PC-9 (cell line): ENCODE results near the gene MAGI2. TPM values are rescaled to one million over a fixed set of nuclear protein-coding genes. Genes with fewer than 3 reads are reported as not detected.
"Not testable (repeated sequence)": the region's sequence is repeated elsewhere in the genome, so short reads cannot be mapped to it uniquely, and the experiment has no call there.

ENCODE experiments used
- BruUV-seq: library from RNA; stranded (reverse); fragments of 400-500 nt; replicated peaks from 2 replicates; lab custom pipeline; 2021; lab: Mats Ljungman, UMichigan
- CTCF ChIA-PET: fragments of 300-600 bp; sonication (Branson Sonifier 250); formaldehyde crosslinking; loops from one replicate; lab custom pipeline; 2022; ENCODE audit warnings: antibody characterized with exemption; lab: Charles Lee
- POLR2A ChIA-PET: fragments of 300-600 bp; sonication (Branson Sonifier 250); formaldehyde crosslinking; loops from one replicate; lab custom pipeline; 2022; ENCODE audit warnings: antibody characterized with exemption; ENCODE audit not compliant: unreplicated experiment; lab: Charles Lee
- DNase-seq, 2 experiments: peaks; one replicate each; pipeline versions ENCODE4 v3.0.0 to v3.0.0-alpha.2; 2015 to 2022; ENCODE audit warnings: mixed read lengths in 1 of 2
- H2AFZ ChIP-seq: fragments of 200-600 bp; sonication (generic); 2 replicates; pipeline ENCODE4 v1.8.1; 2017; ENCODE audit warnings: antibody characterized with exemption
- H3F3A ChIP-seq: fragments of 200-600 bp; sonication (generic); 2 replicates; pipeline ENCODE4 v1.8.1; 2017; ENCODE audit warnings: antibody characterized with exemption, mild to moderate bottlenecking, low read depth; ENCODE audit not compliant: insufficient read depth
- H3K27ac ChIP-seq: fragments of 200-600 bp; sonication (generic); 2 replicates; pipeline ENCODE4 v1.6.1; 2016; ENCODE audit warnings: mixed run types
- H3K27me3 ChIP-seq: fragments of 200-600 bp; sonication (generic); 2 replicates; pipeline ENCODE4 v1.6.1; 2016; ENCODE audit warnings: low read depth, mixed run types; ENCODE audit not compliant: insufficient read depth
- H3K36me3 ChIP-seq: fragments of 200-600 bp; sonication (generic); 2 replicates; pipeline ENCODE4 v1.6.1; 2016; ENCODE audit warnings: low read depth, mixed run types
- H3K4me1 ChIP-seq: fragments of 200-600 bp; sonication (generic); replicated peaks from 2 replicates; pipeline ENCODE4 v1.6.1; 2016; ENCODE audit warnings: mixed run types; ENCODE audit not compliant: insufficient read depth
- H3K4me2 ChIP-seq: fragments of 200-600 bp; sonication (generic); 2 replicates; pipeline ENCODE4 v1.6.1; 2017; ENCODE audit warnings: mixed run types
- H3K4me3 ChIP-seq: fragments of 200-600 bp; sonication (generic); 2 replicates; pipeline ENCODE4 v1.6.1; 2016; ENCODE audit warnings: mixed run types
- H3K79me2 ChIP-seq: fragments of 200-600 bp; sonication (generic); 2 replicates; pipeline ENCODE4 v1.6.1; 2017; ENCODE audit warnings: low read depth, mixed run types
- H3K9me2 ChIP-seq: fragments of 200-600 bp; sonication (generic); 2 replicates; pipeline ENCODE4 v1.8.1; 2017; ENCODE audit warnings: mild to moderate bottlenecking; ENCODE audit not compliant: insufficient read depth
- H3K9me3 ChIP-seq: fragments of 200-600 bp; sonication (generic); 2 replicates; pipeline ENCODE4 v1.8.1; 2016; ENCODE audit warnings: low read depth; ENCODE audit not compliant: insufficient read depth
- H4K20me1 ChIP-seq: fragments of 200-600 bp; sonication (generic); 2 replicates; pipeline ENCODE4 v1.8.1; 2017; ENCODE audit not compliant: insufficient read depth
- EZH2 ChIP-seq: fragments of 200-600 bp; sonication (generic); IDR thresholded peaks from 2 replicates; pipeline ENCODE4 v1.8.0; 2017; ENCODE audit warnings: antibody characterized with exemption, low read depth
- intact Hi-C: fragments of 100-400 bp; cut with micrococcal nuclease; formaldehyde crosslinking; loops from one replicate; pipeline ENCODE4 v1.10.0; 2022; ENCODE audit not compliant: unreplicated experiment
- total RNA-seq: library from RNA; stranded (reverse); gene quantifications from 2 replicates; pipeline ENCODE4 v1.2.3, GENCODE V29; 2021
- TF ChIP-seq, protein P1 (sequence below): fragments of 200-600 bp; sonication (generic); conservative IDR thresholded peaks from 2 replicates; pipeline ENCODE4 v1.6.1; 2017; ENCODE audit warnings: mixed run types, antibody characterized with exemption, mild to moderate bottlenecking, moderate library complexity

The MAGI2 gene
- total RNA-seq, 1 experiment from 2014 or later: 0.92 TPM

DNA sequence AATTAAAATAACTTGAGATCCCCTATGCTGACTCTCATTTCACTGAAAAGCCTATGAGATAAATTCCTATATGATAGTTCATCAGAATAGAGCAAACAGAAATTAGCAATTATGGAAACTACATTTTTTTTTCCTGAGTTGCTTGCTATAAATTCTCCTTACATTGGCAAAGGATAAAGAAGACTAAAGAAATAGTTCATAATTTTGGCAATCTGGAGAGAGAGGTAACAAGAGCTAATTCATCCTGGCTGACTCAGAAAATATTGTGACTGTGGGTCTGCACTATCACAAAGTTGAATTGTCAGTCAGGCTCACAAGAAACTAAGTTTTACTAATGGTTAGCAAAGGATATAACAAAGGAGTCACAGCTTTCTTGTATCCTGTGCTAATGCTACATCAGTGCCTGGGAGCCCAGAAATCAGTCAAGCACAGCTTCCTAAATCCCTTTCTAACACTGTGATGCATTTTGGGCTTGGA is 483.0 kb downstream of the MAGI2 start:
- H3F3A ChIP-seq: no peaks in the 10 kb centered on the region
- H3K36me3 ChIP-seq: no peaks in the 10 kb centered on the region
- H3K27me3 ChIP-seq: no peaks in the 10 kb centered on the region
- POLR2A ChIA-PET: no interaction called here
- H3K4me1 ChIP-seq: no peaks in the 10 kb centered on the region
- no TSS peak for BruUV-seq
- TF ChIP-seq, protein P1, sequence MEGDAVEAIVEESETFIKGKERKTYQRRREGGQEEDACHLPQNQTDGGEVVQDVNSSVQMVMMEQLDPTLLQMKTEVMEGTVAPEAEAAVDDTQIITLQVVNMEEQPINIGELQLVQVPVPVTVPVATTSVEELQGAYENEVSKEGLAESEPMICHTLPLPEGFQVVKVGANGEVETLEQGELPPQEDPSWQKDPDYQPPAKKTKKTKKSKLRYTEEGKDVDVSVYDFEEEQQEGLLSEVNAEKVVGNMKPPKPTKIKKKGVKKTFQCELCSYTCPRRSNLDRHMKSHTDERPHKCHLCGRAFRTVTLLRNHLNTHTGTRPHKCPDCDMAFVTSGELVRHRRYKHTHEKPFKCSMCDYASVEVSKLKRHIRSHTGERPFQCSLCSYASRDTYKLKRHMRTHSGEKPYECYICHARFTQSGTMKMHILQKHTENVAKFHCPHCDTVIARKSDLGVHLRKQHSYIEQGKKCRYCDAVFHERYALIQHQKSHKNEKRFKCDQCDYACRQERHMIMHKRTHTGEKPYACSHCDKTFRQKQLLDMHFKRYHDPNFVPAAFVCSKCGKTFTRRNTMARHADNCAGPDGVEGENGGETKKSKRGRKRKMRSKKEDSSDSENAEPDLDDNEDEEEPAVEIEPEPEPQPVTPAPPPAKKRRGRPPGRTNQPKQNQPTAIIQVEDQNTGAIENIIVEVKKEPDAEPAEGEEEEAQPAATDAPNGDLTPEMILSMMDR: no peak
- no peak for TF ChIP-seq EZH2
- H3K4me2 ChIP-seq: no peak overlapping the region
- CTCF ChIA-PET: interaction anchor here (0.5 kb wide), 1 partner anchor 1158 kb away, joined by 3 read pairs; no protein-coding TSS in a partner anchor
- H3K27ac ChIP-seq: no peak overlapping the region
- no peaks in the 10 kb centered on the region for H3K9me3 ChIP-seq
- no peak for DNase-seq
- H4K20me1 ChIP-seq: no peaks in the 10 kb centered on the region
- H3K4me3 ChIP-seq: no peak overlapping the region
- intact Hi-C loops: no loop called here
- no peaks in the 10 kb centered on the region for H3K79me2 ChIP-seq
- no peak overlapping the region for H2AFZ ChIP-seq
- H3K9me2 ChIP-seq: no peaks in the 10 kb centered on the region

DNA sequence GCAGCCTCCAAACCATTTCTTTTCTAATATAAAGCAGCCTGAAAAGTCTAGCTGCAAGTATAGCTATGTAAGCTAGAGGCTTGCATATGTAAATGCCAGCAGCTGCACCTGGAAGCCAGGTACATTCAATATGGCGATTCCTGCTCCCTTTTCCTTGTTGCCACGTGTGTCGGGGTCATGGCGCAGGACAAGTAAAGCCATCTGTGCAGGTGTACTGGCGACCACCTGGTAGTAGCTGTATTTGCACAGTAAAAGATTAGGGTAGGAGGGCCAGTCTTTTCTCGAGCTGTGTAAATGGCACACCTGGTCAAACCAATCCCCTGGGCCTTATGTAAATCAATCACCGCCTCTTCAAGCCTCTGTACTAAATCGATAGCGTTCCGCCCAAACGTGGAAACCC is 484.5 kb downstream of the MAGI2 start:
- Histone ChIP-seq H3K9me3 (no peaks in the 10 kb centered on the region), H3K4me1 (no peaks in the 10 kb centered on the region), H3K27ac (no peak overlapping the region), H3K4me2 (no peak overlapping the region), H2AFZ (no peak overlapping the region), H3K79me2 (no peaks in the 10 kb centered on the region), H3K36me3 (no peaks in the 10 kb centered on the region), H3K27me3 (no peaks in the 10 kb centered on the region), H4K20me1 (no peaks in the 10 kb centered on the region), H3K4me3 (no peak overlapping the region), H3F3A (no peaks in the 10 kb centered on the region), H3K9me2 (no peaks in the 10 kb centered on the region)
- BruUV-seq: no TSS peak
- ChIA-PET CTCF (no interaction called here), POLR2A (no interaction called here)
- intact Hi-C loops: no loop called here
- DNase-seq: no peak
- TF ChIP-seq, protein P1: no peak
- TF ChIP-seq EZH2: no peak

DNA sequence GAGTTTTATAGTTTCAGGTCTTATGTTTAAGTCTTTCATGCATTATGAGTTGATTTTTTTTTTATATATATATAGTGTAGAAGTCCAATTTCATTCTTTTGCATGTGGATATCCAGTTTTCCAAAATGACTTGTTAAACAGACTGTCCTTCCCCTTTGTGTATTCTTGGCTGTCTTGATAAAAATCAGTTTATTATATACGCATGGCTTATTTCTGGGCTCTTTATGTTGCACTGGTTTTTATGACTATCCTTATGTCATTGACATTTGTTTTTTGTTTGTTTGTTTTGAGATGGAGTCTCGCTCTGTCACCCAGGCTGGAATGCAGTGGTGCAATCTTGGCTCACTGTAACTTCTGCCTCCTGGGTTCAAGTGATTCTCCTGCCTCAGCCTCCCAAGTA is 485.9 kb downstream of the MAGI2 start:
- H3K4me3 ChIP-seq, BruUV-seq, H3F3A ChIP-seq, H3K79me2 ChIP-seq, H3K9me2 ChIP-seq, H3K9me3 ChIP-seq, H3K27ac ChIP-seq, H3K4me2 ChIP-seq, CTCF ChIA-PET, POLR2A ChIA-PET, H3K27me3 ChIP-seq, H4K20me1 ChIP-seq, intact Hi-C loops, H3K4me1 ChIP-seq, H2AFZ ChIP-seq, H3K36me3 ChIP-seq, DNase-seq: not testable (repeated sequence)

DNA sequence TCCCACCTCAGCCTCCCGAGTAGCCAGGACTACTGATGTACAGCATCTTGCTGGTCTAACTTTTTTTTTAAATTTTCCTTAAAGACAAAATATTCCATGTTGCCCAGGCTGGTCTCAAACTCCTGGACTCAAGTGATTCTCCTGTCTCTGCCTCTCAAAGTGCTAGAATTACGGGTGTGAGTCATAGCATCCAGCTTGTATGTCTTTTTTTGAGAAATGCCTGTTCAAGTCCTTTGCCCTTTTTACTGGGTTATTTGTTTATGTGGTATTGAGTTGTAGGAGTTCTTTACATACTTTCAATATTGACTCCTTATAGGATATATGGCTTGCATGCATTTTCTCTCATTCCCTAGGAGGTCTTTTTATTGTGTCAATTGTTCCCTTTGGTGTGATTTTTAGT is 486.4 kb downstream of the MAGI2 start:
- CTCF ChIA-PET: no interaction called here
- Histone ChIP-seq H3K36me3 (no peaks in the 10 kb centered on the region), H3K9me3 (no peaks in the 10 kb centered on the region), H3K4me1 (no peaks in the 10 kb centered on the region), H3K4me2 (no peak overlapping the region), H3K27me3 (no peaks in the 10 kb centered on the region), H3F3A (no peaks in the 10 kb centered on the region), H2AFZ (no peak overlapping the region), H4K20me1 (no peaks in the 10 kb centered on the region), H3K4me3 (no peak overlapping the region), H3K79me2 (no peaks in the 10 kb centered on the region), H3K9me2 (no peaks in the 10 kb centered on the region), H3K27ac (no peak overlapping the region)
- BruUV-seq: no TSS peak
- TF ChIP-seq, protein P1: no peak
- TF ChIP-seq EZH2: no peak
- DNase-seq: no peak
- intact Hi-C loops: no loop called here
- POLR2A ChIA-PET: no interaction called here
